Measurements from ENCODE around the gene WNT2B.
A peak's percentile ranks its signal among the peaks of the same experiment; 100 is the strongest.

The WNT2B gene

GRCh38 chr1:112510340-112510739, 1.6 kb downstream of the WNT2B start:
- H3K4me3 ChIP-seq (ENCODE audit: insufficient read depth, low read depth, low read length) = peak overlapping the region; percentile 52
- peaks cover 79% of the 10 kb centered on the region for H3K27me3 ChIP-seq (ENCODE audit: control insufficient read depth, insufficient read depth, low read length, poor library complexity, severe bottlenecking)

DNA sequence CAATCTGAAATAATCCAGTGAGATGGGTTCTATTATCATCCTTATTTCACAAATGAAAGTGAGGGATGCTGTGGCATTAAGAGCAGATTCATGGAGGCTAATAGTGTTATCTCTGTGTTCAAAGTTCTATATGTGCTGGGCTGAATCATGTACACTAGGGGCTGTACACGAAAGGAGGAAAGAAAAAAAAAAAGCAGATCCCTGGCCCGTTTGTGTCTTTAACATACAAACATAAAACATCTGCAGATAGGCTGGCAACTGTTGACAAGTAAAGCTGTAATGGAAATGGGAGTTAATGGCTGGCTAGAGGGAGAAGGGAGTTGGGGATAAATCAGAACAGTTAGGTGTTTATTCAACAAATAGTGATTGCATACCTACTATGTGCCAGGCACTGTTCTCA, 3.1 kb downstream of the WNT2B start:
- peaks cover 1% of the 10 kb centered on the region for H3K36me3 ChIP-seq (ENCODE audit: control insufficient read depth, insufficient read depth, low read length)
- H3K9me3 ChIP-seq (ENCODE audit: control insufficient read depth, low read length) = no peaks in the 10 kb centered on the region
- H3K27me3 ChIP-seq (ENCODE audit: control insufficient read depth, insufficient read depth, low read length, poor library complexity, severe bottlenecking) = peaks cover 68% of the 10 kb centered on the region
- H3K27ac ChIP-seq (ENCODE audit: insufficient read depth, low read depth, low read length, poor library complexity, severe bottlenecking) = no peak overlapping the region
- no peak overlapping the region for H3K4me3 ChIP-seq (ENCODE audit: insufficient read depth, low read depth, low read length)
- H3K4me1 ChIP-seq (ENCODE audit: control insufficient read depth, insufficient read depth, low read length) = peaks cover 54% of the 10 kb centered on the region
- 94% methylated on average over 2 of the region's 2 CpGs; no CpG with 5 or more reads in 1 of the 2 experiments for WGBS, 2 experiments

More at GRCh38 chr1:112510340-112510739, 1.6 kb downstream of the WNT2B start:
- no peak overlapping the region for H3K27ac ChIP-seq (ENCODE audit: insufficient read depth, low read depth, low read length, poor library complexity, severe bottlenecking)
- H3K9me3 ChIP-seq (ENCODE audit: control insufficient read depth, low read length) = no peaks in the 10 kb centered on the region
- WGBS, 2 experiments = 6% methylated on average over 6 of the region's 7 CpGs
- no peaks in the 10 kb centered on the region for H3K36me3 ChIP-seq (ENCODE audit: control insufficient read depth, insufficient read depth, low read length)
- peaks cover 43% of the 10 kb centered on the region for H3K4me1 ChIP-seq (ENCODE audit: control insufficient read depth, insufficient read depth, low read length)

GRCh38 chr1:112513112-112513870, 4.5 kb downstream of the WNT2B start:
- WGBS, 2 experiments = 71 to 80% methylated on average over 8 to 9 of the region's 9 CpGs
- no peak overlapping the region for H3K27ac ChIP-seq (ENCODE audit: insufficient read depth, low read depth, low read length, poor library complexity, severe bottlenecking)
- H3K9me3 ChIP-seq (ENCODE audit: control insufficient read depth, low read length) = no peaks in the 10 kb centered on the region
- H3K27me3 ChIP-seq (ENCODE audit: control insufficient read depth, insufficient read depth, low read length, poor library complexity, severe bottlenecking) = peaks cover 54% of the 10 kb centered on the region
- H3K4me3 ChIP-seq (ENCODE audit: insufficient read depth, low read depth, low read length) = no peak overlapping the region
- H3K4me1 ChIP-seq (ENCODE audit: control insufficient read depth, insufficient read depth, low read length) = peaks cover 46% of the 10 kb centered on the region
- peaks cover 3% of the 10 kb centered on the region for H3K36me3 ChIP-seq (ENCODE audit: control insufficient read depth, insufficient read depth, low read length)

DNA sequence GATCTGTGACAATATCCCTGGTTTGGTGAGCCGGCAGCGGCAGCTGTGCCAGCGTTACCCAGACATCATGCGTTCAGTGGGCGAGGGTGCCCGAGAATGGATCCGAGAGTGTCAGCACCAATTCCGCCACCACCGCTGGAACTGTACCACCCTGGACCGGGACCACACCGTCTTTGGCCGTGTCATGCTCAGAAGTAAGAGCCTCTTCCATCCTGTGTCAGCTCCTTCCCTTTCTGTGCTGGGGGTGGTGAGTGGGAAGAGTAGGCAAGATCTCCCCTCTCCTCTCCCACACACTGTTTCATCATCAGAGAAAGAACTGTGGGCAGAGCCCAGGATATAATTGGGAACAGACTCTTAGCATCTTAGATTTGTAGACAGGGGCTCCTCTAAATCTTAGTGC, 6.1 kb downstream of the WNT2B start:
- H3K4me3 ChIP-seq (ENCODE audit: insufficient read depth, low read depth, low read length) = no peak overlapping the region
- H3K36me3 ChIP-seq (ENCODE audit: control insufficient read depth, insufficient read depth, low read length) = peaks cover 3% of the 10 kb centered on the region
- H3K9me3 ChIP-seq (ENCODE audit: control insufficient read depth, low read length) = no peaks in the 10 kb centered on the region
- H3K27me3 ChIP-seq (ENCODE audit: control insufficient read depth, insufficient read depth, low read length, poor library complexity, severe bottlenecking) = peaks cover 38% of the 10 kb centered on the region
- no peak overlapping the region for H3K27ac ChIP-seq (ENCODE audit: insufficient read depth, low read depth, low read length, poor library complexity, severe bottlenecking)
- H3K4me1 ChIP-seq (ENCODE audit: control insufficient read depth, insufficient read depth, low read length) = peaks cover 43% of the 10 kb centered on the region
- 94% methylated on average over 12 of the region's 12 CpGs for WGBS, 2 experiments

- WGBS, 2 experiments = 15 to 54% methylated on average over 1 to 2 of the region's 2 CpGs
- peaks cover 3% of the 10 kb centered on the region for H3K36me3 ChIP-seq (ENCODE audit: control insufficient read depth, insufficient read depth, low read length)
- peak overlapping the region; percentile 44 for H3K27ac ChIP-seq (ENCODE audit: insufficient read depth, low read depth, low read length, poor library complexity, severe bottlenecking)
- H3K4me1 ChIP-seq (ENCODE audit: control insufficient read depth, insufficient read depth, low read length) = peaks cover 40% of the 10 kb centered on the region
- H3K9me3 ChIP-seq (ENCODE audit: control insufficient read depth, low read length) = no peaks in the 10 kb centered on the region
- H3K4me3 ChIP-seq (ENCODE audit: insufficient read depth, low read depth, low read length) = no peak overlapping the region
- H3K27me3 ChIP-seq (ENCODE audit: control insufficient read depth, insufficient read depth, low read length, poor library complexity, severe bottlenecking) = peaks cover 32% of the 10 kb centered on the region
These were observed 6.7 kb downstream of the WNT2B start for GRCh38 chr1:112515311-112516009.

DNA sequence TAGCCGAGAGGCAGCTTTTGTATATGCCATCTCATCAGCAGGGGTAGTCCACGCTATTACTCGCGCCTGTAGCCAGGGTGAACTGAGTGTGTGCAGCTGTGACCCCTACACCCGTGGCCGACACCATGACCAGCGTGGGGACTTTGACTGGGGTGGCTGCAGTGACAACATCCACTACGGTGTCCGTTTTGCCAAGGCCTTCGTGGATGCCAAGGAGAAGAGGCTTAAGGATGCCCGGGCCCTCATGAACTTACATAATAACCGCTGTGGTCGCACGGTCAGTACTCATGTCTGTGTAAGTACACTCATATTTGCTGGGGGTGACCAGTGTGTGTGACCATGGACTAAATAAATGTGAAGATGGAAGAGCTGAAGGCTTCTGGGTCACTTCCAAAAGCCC, 7.4 kb downstream of the WNT2B start:
- peaks cover 3% of the 10 kb centered on the region for H3K36me3 ChIP-seq (ENCODE audit: control insufficient read depth, insufficient read depth, low read length)
- WGBS, 2 experiments = 89 to 91% methylated on average over 14 of the region's 14 CpGs

DNA sequence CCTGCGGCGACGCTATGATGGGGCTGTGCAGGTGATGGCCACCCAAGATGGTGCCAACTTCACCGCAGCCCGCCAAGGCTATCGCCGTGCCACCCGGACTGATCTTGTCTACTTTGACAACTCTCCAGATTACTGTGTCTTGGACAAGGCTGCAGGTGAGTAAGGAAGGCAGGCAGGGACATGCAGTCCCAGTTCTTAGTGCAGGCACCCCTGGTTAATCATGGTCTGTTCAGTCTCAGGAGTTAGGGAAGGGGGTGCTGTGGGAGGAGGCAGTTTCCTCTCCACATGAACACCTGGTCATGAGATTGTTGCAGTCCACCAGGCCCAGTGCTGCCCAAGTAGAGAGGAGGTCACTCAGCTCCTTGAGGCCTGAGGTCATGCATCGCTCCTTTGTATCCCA, 8.5 kb downstream of the WNT2B start:
- H3K27ac ChIP-seq (ENCODE audit: insufficient read depth, low read depth, low read length, poor library complexity, severe bottlenecking) = no peak overlapping the region
- WGBS, 2 experiments = 96 to 97% methylated on average over 9 of the region's 9 CpGs
- no peak overlapping the region for H3K4me3 ChIP-seq (ENCODE audit: insufficient read depth, low read depth, low read length)
- H3K36me3 ChIP-seq (ENCODE audit: control insufficient read depth, insufficient read depth, low read length) = peaks cover 3% of the 10 kb centered on the region
- H3K27me3 ChIP-seq (ENCODE audit: control insufficient read depth, insufficient read depth, low read length, poor library complexity, severe bottlenecking) = peaks cover 15% of the 10 kb centered on the region
- H3K4me1 ChIP-seq (ENCODE audit: control insufficient read depth, insufficient read depth, low read length) = peaks cover 38% of the 10 kb centered on the region
- H3K9me3 ChIP-seq (ENCODE audit: control insufficient read depth, low read length) = no peaks in the 10 kb centered on the region

More for the DNA sequence above, 7.4 kb downstream of the WNT2B start:
- Histone ChIP-seq H3K9me3 (ENCODE audit: control insufficient read depth, low read length) (no peaks in the 10 kb centered on the region), H3K4me3 (ENCODE audit: insufficient read depth, low read depth, low read length) (no peak overlapping the region), H3K27me3 (ENCODE audit: control insufficient read depth, insufficient read depth, low read length, poor library complexity, severe bottlenecking) (peaks cover 25% of the 10 kb centered on the region), H3K27ac (ENCODE audit: insufficient read depth, low read depth, low read length, poor library complexity, severe bottlenecking) (peak overlapping the region; percentile 44), H3K4me1 (ENCODE audit: control insufficient read depth, insufficient read depth, low read length) (peaks cover 38% of the 10 kb centered on the region)

DNA sequence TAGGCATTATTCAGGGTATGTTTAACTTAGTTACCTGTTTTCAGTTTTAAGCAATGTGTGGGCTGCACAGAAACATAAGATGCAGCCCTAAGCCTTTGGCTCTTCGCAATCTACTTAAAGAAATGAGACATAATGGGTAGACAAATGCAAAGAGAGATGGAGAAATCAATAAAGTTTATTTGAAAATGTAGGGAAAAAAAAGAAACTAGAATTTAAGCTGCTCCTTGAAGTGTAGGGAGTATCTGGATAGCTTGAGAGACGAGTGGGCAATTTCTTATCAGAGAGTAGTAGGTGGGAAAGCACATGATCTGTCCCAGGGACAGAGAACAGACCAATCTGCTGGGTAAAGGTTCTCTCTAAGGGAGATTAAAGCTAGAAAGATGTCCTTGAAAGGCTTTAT, 8.9 kb downstream of the WNT2B start:
- Histone ChIP-seq H3K27ac (ENCODE audit: insufficient read depth, low read depth, low read length, poor library complexity, severe bottlenecking) (no peak overlapping the region), H3K36me3 (ENCODE audit: control insufficient read depth, insufficient read depth, low read length) (peaks cover 3% of the 10 kb centered on the region), H3K4me1 (ENCODE audit: control insufficient read depth, insufficient read depth, low read length) (peaks cover 35% of the 10 kb centered on the region), H3K4me3 (ENCODE audit: insufficient read depth, low read depth, low read length) (no peak overlapping the region), H3K9me3 (ENCODE audit: control insufficient read depth, low read length) (no peaks in the 10 kb centered on the region), H3K27me3 (ENCODE audit: control insufficient read depth, insufficient read depth, low read length, poor library complexity, severe bottlenecking) (peaks cover 11% of the 10 kb centered on the region)
- 92 to 95% methylated on average over 2 of the region's 2 CpGs for WGBS, 2 experiments

- Histone ChIP-seq H3K4me3 (ENCODE audit: insufficient read depth, low read depth, low read length) (no peak overlapping the region), H3K27me3 (ENCODE audit: control insufficient read depth, insufficient read depth, low read length, poor library complexity, severe bottlenecking) (peaks cover 11% of the 10 kb centered on the region), H3K27ac (ENCODE audit: insufficient read depth, low read depth, low read length, poor library complexity, severe bottlenecking) (no peak overlapping the region), H3K4me1 (ENCODE audit: control insufficient read depth, insufficient read depth, low read length) (peaks cover 30% of the 10 kb centered on the region), H3K36me3 (ENCODE audit: control insufficient read depth, insufficient read depth, low read length) (peaks cover 3% of the 10 kb centered on the region), H3K9me3 (ENCODE audit: control insufficient read depth, low read length) (no peaks in the 10 kb centered on the region)
- WGBS, 2 experiments = 85 to 90% methylated on average over 2 of the region's 2 CpGs
These were observed 9.4 kb downstream of the WNT2B start for GRCh38 chr1:112518186-112518585.

DNA sequence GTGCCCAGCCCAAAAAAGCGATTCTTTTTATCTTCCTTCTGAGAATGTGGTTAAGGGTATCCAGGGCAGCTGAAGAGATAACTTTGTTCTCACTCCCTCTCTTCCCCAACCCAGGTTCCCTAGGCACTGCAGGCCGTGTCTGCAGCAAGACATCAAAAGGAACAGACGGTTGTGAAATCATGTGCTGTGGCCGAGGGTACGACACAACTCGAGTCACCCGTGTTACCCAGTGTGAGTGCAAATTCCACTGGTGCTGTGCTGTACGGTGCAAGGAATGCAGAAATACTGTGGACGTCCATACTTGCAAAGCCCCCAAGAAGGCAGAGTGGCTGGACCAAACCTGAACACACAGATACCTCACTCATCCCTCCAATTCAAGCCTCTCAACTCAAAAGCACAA, 11.4 kb downstream of the WNT2B start:
- Histone ChIP-seq H3K27me3 (ENCODE audit: control insufficient read depth, insufficient read depth, low read length, poor library complexity, severe bottlenecking) (peaks cover 4% of the 10 kb centered on the region), H3K36me3 (ENCODE audit: control insufficient read depth, insufficient read depth, low read length) (peaks cover 3% of the 10 kb centered on the region), H3K4me1 (ENCODE audit: control insufficient read depth, insufficient read depth, low read length) (peaks cover 28% of the 10 kb centered on the region), H3K27ac (ENCODE audit: insufficient read depth, low read depth, low read length, poor library complexity, severe bottlenecking) (no peak overlapping the region), H3K9me3 (ENCODE audit: control insufficient read depth, low read length) (no peaks in the 10 kb centered on the region), H3K4me3 (ENCODE audit: insufficient read depth, low read depth, low read length) (no peak overlapping the region)
- 93 to 94% methylated on average over 9 of the region's 9 CpGs for WGBS, 2 experiments

Measured in ectodermal cell (in vitro differentiated cells).